NT2/D1 (cell line): ENCODE results near the gene BAAT.

Experiments
- SUZ12 ChIP-seq: IDR thresholded peaks from 2 replicates; pipeline ENCODE4 v1.6.1; 2011; ENCODE audit not compliant: insufficient read length, insufficient read depth; ENCODE audit errors: extremely low read depth
- YY1 ChIP-seq: IDR thresholded peaks from 2 replicates; pipeline ENCODE4 v1.6.1; 2011; ENCODE audit not compliant: insufficient read length, insufficient read depth
- ZNF274 ChIP-seq: IDR thresholded peaks from 2 replicates; pipeline ENCODE4 v1.6.1; 2011; ENCODE audit warnings: mild to moderate bottlenecking, low read depth, low read length

DNA sequence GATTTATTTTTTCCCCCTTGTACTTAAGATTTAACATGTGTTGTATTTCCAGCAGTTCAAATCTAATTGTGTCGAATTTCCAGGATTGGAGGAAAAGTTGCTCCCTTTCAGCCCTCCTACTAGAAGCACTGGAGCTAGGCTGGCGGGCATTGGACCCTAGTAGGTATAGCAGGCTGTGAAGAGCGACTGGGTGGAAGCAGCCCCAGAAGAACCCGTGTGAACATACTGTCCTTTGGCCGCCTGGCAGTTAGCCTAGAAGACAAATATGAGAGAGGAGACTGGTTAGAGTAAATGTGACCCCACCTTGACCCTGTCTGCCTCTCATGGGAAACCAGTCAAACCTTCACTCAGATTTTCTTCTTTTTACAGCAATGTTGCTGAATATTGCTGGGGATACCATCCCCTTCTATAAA is 36.9 kb upstream of the BAAT start:
- TF ChIP-seq SUZ12 (no peak), ZNF274 (no peak), YY1 (no peak)
